ENCODE results near the gene NDUFS8.

NDUFS8 gene

DNA sequence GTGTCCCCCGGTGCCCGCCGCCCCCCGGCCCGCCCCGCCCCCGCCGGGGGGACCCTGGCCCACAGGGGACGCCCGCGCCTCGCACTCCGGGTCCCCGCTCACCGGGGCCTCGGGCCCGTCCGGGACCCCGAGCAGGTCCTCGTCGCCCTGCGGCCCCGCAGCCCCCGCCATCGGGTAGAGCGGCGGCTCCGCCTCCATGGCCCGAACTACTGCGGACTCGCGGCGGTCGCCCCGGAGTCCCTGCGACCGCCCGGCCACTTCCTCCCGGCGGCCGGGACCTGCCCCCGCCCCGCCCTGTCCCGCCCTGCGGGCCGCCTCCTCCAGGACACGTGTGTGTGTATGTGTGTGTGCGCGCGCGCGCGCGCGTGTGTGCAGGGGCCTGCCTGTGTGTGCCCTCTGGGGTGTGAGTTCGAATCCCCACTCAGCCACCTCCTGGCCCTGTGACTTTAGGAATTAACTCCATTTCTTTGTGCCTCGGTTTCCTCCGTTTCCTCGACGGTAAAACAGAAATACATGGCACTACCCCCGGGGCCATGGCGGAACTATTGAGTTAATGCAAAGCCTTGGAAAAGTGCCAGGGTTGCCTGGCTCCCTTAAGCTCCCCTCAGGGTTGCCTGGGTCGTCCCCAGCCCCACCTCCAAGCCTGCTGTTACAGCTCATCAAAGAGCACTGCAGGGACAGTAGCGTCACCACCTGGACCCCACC is 26.5 kb upstream of the NDUFS8 start, which contains the start of gene UNC93B1:
TSS of gene UNC93B1 (minus strand) at position 252 of the 705 bp plus-strand sequence. CDS start at position 198, 54 bp downstream.
- no peak for DNase-seq

DNA sequence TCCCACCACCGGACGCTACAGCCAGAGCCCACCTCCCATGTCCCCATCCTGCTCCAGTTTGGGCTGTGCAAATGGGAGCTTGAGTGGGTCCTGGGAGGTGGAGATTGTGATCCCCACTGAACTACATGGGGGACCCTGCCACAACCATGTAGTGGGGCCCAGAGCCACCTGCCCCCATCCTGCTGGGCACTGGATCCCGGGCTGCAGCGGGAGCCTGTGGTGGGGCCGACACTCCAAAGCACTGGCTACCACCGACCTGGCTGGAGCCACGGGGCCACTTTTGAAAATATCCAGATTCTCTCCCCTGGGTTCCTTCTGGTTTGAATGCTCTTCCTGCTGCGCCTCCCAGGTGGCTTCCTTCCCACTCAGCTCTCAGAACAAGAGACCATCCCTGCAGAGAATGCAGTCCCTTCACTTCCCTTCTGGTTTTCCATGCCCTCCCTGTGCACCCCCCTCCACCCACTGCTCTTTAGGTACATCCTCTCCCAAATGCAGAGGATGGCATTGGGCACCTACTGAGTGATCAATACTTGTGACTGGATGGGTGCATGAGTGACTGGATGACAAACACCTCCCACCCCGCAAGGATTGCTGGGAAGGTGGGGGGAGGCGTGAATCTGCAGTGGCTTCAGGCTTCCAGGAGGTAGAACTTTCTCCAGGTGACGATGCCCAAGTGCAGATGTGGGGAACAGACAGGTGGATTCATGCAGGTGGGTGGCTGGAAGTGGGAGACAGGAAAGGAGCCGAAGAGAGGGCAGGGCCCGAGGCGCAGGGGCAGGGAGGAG is 25.7 kb upstream of the NDUFS8 start:
- DNase-seq, result no peak

DNA sequence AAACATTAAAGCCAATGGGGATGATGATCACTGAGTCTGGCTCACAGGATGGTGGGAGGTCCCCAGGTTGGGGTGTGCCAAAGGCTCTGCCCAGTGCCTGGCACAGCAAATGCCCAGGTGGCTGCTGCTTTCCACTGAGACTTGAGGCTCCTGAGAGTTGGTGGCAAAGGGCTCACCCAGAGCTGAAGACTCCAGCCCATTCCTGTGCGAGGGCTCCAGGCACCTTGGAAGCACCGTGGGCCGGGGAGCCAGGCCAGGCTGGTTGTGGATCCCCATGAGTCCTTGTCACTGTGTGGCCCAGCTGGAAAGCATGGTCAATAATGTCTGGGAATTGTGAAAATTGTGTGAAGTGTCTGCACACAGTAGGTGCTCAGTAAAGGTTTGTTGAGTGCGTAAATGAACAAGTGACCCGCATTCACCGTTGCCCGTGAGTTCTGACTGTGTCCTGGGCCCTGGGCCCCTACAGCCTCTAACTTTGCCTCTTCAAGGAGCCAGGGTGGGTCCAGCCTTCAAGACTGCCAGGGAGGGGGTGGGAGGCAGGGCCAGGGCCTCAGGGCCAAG is 23.8 kb upstream of the NDUFS8 start:
- DNase-seq, result no peak

DNA sequence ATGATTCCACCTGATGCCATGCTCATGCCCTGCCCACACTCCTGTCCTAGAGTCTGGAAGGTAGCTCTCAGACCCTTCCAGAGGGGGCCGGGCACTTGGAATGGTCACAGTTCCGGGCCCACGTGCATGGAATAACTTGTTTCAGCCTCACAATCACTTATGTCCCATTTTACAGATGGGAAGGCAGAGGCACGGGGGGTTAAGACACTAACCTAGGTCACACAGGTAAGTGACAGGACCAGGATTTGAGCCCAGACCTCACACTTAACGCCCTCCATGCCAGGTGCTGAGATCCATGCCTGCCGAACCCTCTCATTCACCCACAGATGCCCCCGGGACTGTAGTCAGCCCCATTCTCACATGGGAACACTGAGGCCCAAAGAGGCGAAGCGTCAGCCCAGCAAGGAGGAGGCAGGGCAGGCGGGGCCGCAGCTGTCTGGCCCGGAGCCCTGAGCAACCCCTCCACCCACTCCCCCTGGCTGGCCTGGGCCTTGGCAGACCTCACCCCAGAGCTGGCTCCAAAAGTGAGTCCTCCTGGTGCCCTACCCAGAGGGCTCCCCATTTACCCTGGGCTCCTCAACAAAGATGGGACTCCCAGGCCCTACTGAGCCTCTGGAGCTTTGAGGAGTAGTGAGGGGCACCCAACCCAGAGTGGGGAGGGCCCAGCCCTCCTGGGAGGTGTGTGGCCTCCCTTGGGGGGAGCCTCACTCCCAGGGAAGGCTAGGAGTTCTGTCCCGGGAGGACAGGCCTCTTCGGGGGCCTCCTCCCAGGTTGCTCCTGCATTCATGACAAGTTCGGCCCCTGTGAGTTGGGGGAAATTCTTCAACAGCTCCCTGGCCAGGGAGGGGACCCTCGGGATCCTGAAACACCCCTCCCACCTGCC is 22.7 kb upstream of the NDUFS8 start:
- DNase-seq, result no peak

DNA sequence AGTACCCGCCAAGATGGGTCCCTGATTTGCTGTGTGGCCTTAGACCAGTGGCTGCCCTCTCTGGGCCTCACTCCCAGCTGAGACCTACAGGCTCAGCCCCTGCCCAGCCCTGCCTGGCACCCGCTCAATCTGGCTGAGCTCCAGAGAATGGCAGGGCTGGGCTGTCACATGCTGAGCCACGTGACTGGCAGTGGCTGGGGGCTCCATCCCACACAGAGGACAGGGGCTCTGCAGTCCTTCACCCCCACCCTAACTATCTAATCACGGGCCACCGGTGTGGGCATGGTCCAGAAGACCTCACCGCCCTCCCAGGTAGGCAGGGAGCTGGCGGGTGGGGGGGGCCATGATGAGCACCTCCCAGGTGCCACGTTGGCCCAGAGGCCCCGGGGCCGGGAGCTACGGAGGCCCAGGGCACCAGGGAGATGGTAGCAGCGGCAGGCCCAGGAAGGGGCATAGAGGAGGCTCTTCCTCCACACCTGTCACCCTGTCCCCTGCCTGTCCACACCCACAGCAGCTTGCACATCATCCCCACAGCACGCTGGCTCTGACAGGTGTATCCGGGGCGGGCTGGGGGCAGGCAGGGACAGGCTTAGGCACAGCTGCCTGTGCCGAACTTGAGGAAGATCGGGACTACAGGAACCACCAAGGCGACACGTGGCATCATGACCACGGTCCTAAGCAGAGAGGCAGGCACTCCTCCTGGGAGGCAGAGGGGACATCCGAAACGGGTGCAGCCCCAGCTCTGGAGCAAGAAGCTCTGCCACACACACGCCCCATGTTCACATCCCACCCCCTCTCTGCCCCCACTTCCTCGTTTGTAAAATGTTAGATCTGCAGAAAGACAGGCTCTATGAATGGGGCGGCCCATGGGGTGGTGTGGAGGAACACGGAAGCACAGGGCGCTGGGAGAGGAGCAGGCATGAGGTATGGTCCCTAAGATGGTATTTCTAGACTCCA is 21.8 kb upstream of the NDUFS8 start:
- peak; percentile 67 for DNase-seq

DNA sequence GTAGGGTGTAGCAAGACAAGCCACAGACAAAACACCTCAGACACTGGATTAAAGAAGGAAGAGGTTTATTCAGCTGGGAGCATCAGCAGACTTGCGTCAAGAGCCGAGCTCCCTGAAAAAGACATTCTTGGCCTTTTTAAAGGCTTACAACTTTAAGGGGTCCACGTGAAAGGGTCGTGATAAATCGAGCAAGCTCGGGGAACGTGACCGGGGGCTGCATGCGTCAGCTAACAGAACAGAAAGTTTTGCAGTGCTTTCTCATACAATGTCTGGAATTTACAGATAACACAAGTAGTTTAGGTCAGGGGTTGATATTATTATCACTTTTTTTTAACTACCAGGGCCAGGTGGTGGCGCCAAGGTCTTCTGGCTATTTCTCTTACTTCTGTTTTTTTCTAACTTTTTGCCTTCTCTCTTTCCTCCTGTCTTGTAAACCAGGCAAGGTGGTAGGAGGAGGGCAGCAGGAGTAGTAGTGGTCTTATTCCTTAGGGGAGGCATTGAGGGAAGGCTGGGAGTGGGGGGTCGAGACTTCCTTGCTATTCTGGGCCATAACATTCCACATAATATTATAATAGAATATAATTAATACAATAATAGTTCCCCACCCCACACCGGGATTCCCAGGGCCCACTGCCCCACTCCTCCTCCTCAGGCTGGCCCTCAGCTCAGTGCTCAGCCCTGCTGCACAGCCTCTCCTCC is 20.9 kb upstream of the NDUFS8 start:
- DNase-seq, result no peak

DNA sequence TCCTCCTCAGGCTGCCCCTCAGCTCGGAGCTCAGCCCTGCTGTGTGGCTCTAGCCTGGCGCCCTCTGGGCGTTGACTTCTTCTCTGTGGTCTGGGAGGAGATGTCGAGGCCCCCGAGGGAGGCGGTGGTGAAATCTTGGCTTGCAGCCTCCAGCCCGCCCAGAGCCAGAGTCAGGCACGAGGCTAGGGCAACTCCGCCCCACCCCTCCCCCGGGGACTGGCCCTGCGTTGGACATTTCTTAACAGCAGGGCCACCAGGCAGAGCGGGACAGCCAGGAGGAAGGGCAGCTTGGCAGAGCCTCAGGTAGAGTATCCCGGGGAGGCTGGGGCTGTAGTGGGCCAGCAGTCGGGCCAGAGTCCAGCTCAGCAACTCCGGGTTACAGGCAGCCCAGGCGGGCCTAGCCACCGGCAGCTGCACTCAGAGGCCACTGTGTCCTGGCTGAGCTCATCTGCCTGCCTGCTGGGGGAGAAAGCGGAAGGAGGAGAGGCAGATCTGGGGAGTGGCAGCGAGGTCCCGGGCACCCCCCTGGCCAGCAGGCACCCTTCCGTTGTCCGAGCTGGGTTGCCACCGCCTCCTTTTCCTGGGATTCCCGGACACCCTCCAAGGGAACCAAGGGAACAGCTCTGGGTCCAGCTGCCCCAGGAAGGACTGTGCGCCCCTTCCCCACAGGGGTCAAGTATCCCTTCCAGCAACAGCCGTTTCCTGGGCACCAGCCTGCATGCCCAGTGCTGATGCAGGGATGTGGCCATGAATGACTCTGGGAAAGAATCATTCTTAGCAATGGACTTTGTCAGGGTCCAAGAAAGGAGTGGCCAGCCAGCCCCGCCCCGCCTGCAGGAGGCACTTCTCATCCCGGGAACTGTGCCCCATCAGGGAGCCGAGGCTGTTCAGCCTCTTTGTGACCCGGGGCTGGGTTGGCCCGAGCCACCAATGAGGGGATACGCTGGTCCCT is 20.1 kb upstream of the NDUFS8 start, which contains the start of gene ALDH3B1:
TSS of gene ALDH3B1 (plus strand) at position 238 of the 952 bp plus-strand sequence. CDS start 4,971 bp downstream, outside the sequence.
- DNase-seq, result no peak

DNA sequence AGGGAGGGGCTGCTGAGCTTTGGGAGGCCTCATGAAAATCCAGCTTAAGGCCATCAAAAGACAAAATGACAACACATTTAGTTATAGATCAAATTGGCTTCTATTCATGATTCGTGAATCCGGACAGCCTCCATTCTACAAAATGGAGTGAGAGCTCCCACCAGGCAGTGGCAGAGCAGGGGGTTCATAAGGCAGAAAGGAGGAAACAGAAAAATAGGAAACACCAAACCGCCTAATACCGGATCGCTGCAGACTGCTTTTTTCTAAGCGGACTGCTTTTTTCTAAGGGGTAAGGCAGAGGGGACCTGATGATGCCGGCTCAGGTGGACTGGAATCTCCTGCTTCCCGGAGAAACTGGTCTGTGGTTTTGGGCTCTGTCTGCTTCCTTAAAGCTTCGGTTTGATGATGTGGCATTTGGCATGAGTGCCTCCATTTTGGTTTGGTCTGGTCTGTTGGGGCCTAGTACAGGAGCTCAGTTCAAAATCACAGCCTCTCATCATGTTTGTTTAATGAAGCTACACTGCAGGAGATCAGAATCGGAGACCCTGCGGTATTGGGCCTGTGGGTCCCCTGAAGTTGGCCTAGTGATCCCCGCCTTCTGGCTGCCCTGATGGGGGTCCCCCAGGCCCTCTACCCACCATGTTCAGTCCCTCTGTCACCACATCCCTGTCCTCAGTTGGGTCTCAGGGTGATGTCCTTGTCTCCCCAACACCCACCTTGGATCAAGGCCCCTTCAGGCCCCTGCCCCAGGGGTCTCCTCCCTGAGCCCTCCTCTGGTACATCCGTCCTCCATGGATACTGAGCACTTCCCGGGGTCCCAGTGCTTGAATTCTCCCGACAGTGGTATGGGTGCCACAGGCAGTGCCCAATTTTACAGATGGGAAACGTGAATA is 19.2 kb upstream of the NDUFS8 start:
- no peak for DNase-seq

DNA sequence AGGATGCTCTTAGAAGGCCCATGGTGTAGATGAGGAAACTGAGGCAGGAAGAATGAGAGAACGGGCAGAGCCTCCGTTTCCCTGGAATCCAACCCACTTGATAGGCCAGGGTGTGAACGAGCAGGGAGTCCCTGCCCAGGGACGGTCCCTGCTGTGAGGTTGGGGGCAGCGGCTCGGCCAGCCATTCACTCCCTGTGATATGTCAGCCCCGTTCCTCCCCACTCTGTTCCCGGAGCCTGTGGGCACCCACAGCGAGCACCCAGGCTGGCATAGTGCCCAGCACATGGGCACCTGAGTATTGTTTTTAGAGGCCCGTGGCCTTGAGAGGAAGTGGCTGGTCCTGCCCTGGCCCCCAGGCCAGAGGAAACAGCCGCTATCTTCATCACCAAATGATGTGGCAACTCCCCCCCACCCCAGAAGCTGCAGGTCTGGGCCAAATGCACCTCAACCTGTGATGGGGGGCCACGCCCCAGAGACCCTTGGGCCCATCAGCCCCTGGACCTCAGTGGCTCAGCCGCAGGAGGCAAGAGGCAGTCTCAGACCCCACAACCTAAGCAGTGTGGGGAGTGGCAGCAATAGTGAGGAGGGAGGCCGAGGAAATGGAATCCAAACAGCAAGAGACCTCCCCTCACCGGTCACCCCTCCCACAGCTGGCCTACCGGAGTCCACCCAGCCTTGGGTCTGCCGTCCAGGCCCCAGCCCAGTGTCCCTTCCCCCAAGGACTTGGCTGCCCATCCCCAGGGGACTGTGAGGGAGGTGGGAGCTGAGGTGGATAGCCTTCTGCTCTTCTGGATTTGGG is 18.2 kb upstream of the NDUFS8 start:
- DNase-seq, result no peak

DNA sequence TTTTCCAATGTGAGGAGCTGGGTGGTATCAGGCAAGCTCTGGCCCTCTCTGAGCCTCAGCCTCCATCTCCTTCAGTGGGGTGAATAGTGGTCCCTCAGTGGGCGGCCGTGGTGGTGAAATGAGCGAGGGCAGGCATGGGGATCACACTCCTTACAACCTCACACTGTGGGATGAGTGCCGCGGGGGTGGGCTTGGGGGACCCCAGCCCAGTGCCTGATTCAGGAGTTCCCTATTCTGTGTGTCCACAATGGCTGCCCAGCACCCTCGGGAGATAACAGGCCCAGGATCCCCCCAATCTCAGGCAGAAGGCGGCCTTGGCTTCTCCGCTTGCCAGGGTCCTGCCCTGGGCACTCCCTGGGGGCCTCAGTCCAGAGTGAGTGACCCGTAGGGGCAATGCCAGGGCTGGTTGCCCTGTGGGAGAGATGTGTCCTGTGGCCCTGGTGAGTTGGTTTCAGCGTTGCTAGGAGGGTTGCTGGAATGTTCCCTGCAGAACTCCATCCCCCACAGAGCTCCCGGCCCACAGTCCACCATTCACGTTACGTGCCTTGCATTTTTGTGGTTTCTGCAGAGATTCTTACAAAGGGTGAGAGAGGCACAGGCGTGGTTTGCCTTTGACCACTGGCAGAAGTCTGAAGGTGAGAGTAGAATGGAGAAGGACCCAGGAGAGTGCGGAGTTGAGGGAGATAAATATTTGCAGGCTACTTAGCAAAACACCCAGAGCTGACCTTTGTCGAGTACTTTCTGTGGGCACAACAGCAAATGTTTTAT is 17.5 kb upstream of the NDUFS8 start:
- no peak for DNase-seq

DNA sequence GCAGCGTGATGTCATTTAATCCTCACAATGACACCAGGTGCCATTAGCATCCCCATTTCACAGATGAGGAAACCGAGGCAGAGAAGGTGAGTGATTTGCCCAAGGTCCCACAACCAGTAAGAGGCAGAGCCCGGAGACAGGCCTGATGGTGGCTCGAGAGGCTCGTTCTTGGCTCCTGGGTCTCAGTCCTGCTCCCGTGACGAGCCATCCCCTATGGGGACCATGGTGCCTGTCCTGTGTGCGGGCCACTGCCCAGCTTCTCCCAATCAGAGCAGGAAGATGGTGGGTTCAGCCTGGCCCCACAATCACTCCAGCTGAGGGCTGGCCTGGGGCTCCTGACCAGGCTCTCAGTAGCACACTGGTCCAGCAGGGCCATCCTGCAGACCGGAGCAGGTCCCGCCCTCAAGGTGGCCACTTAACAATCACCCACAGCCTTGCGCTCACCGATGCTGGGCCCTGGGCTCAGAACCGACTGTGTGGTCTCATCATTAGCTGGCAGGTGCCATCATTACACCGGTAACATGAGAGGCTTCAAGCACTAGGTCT is 16.8 kb upstream of the NDUFS8 start:
- no peak for DNase-seq

DNA sequence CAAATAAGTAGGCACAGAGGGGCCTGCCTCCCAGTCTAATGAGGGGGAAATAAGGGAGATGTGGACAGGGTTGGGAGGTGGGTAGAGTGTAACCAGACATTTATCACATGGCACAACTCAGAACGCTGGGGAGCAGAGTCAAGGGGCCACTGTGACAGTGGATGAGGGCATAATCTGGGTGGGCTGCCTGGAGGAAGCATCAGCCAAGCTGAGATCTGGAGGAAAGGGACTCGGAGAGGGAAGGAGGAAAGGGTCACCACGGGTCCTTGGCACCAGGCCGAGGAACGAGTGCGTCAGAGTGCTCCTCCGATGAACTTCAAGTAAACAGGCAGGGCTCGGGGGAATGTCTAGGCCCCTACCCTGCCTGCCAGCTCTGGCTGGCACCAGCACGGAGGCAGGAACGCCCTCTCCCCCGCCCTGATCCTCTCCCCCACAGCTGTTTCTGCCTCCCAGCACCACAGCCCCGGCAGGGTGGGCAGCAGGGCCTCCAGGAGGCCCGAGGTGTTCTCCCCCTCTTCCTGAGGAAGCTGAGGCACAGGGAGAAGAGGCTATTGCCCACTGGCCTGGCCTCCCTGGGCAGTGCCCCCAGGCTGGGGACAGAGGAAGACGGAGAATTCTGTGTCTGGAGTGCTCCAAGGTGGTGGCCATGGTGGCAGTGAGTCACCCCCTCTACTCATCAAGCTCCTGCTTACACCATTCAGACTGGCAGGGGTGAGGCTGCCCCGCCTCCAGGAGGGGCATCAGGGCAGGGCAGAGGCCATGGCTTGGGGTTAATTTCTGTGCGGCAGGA is 16.1 kb upstream of the NDUFS8 start:
- no peak for DNase-seq

DNA sequence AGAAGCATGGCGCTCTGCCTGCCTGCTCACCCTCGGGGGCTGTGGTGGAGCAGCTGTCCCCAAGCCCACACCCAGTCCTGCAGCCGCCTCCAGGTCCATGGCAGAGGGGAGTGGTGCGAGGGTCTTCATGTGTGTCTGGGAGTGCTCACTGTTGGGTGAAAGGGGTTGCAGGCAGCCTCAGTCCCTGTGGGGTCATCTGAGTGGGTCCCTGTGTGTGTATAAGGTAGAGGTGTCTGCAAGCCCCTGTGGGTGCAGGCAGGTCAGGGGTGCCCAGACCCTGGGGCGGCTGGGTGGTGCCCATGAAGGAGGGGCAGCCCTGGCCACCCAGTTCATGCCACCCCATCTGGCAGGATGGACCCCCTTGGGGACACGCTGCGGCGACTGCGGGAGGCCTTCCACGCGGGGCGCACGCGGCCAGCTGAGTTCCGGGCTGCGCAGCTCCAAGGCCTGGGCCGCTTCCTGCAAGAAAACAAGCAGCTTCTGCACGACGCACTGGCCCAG is 15.5 kb upstream of the NDUFS8 start:
- no peak for DNase-seq

DNA sequence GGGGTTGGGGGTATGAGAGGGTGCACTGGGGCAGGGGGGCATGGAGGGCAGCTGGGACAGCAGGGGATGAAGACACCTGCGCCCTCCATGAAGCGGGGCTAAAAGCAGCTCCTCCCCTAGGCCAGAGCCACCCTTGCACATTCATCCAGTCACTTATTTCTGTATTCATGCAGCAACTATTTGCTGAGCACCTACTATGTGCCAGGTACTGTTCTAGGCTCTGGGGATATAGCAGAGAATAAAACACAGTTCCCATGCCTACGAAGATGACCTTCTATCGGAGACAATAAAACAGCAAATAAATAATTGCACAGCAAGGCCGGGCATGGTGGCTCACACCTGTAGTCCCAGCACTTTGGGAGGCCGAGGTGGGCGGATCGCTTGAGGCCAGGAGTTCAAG is 15.0 kb upstream of the NDUFS8 start:
- no peak for DNase-seq

DNA sequence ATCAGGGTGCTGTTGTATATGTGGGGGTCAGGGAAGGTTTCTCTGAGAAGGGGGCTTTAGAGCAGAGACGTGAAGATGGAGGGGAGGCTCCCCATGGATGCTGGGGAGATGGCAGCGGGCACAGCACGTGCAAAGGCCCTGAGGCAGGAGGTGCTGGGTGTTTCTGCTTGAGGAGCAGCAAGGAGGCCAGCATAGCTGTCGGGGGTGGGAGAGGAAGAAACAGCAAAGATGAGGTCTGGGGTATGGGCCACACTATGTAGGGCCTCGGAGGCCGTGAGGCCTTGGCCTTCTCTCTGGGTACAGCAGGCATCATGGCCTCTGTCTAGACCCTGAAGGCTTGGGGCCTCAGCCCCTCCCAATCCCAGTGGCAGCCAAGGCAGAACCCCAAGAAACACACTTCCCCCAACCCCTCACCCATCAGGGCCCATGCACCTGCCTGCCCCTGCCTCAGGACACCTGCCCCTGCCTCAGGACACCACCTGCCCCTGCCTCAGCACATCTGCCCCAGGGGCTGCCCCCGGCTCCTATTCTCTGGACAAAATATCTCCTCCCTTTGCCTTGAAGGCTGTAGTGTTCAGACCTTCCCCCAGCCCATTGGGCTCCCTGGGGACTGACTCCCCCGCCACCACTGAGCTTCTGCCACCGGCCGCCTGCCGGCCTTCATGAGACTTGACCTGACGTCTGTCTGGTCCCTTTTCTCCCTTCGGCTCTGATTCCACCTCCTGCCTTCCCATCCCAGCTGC is 14.1 kb upstream of the NDUFS8 start:
- DNase-seq, result no peak

All from NCI-H2171 (cell line).